Amniotic stem cell (primary cell): Measurements from ENCODE around the gene FILIP1L.

Source experiments
- DNase-seq: peaks from one replicate; lab custom pipeline; 2025; lab: John Stamatoyannopoulos, UW

FILIP1L gene

DNA sequence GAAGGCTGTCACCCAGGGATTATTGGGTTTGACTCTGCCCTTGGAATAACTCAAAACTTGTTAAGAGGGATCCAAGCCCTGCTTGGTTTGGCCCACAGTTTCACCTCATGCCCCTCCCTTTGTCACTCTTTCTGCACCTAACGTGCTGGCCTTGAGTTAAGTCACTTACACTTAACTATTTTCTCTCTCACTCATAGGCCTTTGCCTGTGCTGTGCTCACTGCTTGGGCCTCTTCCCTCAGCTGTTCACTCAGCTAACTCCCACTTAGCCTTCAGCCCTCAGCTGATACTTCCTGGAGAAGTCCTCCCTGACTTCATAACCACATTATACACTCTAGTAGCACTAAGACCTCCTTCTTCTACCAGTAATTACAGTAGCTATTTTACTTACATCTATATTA lies 163.4 kb downstream of the FILIP1L start:
- DNase-seq = no peak

DNA sequence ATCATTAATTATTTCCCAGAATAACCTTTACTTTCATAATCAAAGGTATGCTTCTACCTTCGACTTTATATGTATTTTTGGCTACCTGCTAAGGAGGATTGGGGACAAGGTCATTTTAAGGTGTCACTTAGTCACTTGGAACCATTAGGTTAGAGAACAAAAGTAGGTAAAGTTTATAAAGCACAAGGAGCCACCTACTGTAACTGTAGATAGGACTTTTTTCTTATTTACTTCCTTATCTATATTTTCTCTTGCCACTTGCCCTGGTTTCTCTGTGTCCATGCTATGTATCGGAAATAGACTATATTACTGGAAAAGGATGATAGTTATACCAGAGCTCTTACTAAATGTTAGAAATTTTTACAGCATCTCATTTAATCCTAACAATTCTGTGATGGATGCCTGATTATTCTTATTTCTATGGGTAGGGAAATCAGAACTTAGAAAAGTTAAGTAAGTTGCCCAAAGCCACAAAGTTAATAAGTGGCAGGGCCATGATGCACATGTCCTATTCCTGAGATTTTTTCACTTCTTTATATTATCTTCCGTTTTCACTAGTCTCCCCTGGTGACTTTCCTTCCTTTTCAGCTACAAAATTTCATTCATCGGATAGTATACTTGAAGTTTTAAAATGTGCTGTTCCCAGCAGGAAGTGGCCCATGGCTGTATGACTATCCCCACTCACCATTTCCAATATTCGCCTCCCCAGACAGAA lies 164.2 kb downstream of the FILIP1L start:
- no peak for DNase-seq

DNA sequence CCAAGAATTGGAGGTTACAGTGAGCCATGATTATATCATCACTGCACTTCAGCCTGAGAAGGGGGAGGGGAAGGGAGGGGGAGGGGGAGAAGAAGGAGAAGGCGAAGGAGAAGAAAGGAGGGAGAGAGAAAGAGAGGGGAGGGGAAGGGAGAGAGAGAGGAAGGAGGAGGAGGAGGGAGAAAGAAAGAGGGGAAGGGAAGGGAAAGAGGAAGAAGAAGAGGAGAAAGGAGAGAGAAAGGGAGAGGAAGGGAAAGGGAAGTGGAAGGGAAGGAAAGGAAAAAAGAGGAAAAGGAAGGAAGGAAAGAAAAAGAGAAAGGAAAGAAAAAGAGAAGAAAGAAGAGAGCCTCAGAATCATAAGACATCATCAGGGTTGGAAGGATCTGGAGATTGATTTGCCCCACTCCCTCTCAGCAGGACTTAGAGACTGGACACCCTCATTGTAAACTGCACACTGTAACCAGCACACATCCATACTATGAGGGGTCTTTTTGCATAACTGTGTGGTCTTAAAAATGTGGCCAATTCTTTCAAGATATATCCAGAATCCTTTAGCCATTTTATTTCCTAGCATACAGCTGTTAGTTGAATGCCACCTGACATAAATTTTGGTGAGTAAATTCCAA lies 165.7 kb downstream of the FILIP1L start:
- DNase-seq = no peak

DNA sequence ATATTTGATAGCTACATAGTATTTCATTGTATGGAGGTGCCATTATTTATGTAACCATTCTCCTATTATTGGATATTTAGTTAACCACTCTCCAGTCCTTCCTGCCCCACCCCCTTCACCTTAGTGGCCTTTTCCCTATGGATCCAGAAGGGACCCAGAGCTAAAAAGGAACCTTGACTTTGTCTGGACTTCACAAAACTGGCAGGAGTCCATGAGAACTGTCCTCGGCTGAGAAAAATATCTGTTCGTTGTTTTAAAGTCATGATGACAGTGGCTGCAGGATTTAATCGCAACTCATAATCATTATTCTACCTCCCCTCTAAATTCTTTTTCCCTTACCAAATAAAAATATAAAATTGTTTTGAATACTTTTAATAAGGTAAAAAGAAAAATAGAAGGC lies 166.9 kb downstream of the FILIP1L start:
- no peak for DNase-seq

DNA sequence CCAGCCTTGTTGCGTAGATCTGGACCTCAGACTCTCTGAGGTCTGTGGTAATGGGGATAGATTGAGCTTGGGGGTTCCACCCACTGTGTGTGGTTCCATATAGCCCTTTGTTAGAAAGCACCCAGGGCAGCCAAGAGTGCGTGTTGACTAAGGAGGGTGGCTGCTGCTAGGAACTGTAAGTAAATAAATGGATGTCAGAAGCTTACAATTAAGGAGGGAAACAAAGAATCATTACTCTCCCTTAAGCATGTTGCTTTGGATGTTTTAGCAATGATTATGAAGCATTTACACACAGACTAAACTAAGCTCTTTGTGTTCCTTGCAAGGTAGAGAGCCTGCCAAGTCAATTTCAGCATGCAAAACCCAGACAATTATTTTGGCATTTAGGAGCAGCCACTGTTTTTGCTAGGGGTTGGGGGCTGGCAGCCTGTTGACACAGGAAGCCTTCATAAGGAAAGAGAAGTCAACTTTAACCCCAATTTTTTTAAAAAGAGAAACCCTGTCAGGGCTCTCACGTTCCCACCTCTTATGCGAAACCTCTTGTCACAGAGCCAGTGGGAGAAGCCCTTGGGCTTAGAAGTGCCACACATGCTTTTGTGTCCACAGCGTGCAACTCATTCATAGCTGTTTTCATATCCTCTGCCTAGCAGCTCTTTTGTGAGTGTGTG lies 168.8 kb downstream of the FILIP1L start:
- DNase-seq = no peak

DNA sequence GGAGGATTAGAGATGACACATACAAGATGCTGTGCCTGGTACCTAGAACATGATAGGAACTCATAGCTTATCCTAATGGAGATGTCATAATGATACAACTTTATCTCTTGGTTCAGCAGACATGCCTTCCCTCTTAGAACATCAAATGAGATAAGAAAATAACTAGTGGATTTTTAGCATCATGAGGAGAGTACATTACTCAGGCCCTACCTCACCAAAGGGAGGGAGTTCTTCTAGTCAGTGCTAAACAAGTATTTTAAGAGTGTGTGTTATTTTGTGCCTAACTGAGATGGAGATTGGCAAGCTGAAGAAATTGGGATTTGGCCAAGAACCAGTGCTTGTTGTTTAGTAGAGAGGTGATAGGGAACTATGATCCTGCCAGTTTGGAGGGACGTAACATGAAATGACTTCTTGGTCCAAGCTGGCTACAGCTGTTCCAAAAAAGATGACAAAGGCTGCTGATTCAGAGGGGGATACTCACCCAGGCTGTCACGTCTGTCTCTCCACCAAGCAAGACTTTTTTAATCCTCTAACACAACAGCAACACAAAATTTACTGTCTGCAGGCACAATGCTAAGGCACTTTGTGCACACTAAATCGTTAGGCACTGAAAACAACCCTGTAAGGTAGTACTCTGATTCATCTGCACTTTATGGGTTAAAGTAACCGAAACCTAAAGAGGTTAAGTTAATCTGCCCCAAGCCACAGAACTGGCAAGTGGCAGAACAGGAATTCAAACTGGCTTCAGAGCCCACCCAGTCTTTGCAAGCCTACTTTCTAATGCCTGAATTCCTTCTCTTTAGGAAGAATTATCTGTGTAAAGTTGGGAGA lies 170.2 kb downstream of the FILIP1L start:
- no peak for DNase-seq

DNA sequence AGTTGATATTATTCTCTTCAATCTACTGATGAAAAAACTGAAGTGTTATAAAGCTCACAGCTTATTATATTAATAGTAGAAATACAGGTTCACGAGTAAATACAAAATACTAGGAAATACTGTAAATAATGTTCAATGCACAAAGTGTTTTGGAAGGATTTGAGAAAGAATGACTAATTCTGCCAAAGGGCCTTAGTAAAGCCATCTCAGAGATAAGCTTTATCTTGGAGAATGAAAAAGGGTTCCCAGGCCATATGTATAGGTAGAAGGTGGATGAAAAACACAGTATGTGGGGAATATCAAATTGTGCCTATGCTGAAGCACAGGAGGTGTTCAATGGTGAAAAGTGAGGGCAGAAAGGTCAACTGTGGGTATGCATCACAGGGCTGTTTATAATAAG lies 173.1 kb downstream of the FILIP1L start:
- no peak for DNase-seq

DNA sequence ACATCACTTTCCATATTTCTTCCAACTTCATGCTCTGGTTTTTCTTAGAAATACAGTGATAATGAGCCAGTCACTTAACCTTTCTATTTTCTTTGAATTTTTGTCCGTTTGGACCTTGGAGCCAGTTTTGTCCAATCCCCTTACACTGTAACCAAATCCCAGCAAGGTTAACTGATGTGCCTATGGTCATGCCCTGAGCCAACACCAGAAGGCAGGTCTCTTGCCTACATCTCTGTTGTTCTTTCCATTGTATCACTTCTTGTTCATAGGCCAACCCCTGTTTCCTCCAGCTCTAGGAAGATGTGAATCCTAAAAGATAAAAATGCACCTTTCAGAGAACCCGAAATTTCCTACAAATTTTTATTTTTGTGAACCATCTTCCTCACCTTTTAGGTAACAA lies 174.0 kb downstream of the FILIP1L start:
- DNase-seq = no peak

DNA sequence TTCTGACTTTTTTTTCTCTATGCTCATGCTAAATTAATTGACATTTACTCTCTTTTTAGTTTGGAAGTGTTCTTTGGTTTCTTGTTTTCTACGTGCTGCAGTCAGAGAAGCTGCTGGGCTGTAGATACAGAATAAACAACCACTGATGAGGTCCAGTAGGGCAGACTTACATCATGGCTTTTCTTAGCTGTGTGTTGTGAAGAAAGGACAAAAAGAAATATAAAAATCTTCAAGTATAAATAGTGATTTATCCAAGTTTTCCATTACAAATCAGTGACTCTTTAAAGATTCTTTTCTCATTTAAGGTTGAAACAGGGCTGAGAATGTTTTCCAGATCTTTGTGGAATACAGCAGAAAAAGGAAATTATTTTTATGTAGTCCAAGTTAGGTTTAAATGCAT lies 174.4 kb downstream of the FILIP1L start:
- no peak for DNase-seq

DNA sequence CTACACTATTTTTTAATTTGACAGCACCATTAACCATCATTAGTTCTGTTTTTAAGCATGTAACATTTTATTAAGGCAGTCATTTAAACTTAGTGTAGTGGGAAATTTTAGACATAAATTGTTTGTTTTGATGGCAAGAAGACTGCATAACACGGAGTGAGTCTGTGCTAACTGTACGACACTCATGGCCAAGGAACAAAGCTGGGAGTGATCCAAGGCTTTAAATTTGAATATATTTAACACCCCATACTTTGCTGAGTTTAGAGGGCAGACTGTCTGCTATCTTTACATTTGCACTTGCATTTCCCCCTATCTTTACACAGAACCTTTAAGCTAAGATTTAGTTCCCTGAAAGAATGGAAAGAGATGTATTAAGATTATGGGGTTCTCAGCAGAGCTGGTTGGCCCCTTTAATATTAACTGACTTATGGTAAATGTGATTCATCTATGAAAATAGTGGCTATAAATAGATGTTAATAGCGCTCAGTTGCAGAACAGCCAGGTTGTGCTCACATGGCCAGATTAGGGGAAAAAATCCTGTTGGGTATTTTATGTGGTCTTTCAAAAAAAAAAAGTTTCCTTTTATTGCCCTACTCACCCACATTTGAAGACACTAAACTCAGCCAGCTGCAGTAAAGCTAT lies 175.9 kb downstream of the FILIP1L start:
- no peak for DNase-seq

DNA sequence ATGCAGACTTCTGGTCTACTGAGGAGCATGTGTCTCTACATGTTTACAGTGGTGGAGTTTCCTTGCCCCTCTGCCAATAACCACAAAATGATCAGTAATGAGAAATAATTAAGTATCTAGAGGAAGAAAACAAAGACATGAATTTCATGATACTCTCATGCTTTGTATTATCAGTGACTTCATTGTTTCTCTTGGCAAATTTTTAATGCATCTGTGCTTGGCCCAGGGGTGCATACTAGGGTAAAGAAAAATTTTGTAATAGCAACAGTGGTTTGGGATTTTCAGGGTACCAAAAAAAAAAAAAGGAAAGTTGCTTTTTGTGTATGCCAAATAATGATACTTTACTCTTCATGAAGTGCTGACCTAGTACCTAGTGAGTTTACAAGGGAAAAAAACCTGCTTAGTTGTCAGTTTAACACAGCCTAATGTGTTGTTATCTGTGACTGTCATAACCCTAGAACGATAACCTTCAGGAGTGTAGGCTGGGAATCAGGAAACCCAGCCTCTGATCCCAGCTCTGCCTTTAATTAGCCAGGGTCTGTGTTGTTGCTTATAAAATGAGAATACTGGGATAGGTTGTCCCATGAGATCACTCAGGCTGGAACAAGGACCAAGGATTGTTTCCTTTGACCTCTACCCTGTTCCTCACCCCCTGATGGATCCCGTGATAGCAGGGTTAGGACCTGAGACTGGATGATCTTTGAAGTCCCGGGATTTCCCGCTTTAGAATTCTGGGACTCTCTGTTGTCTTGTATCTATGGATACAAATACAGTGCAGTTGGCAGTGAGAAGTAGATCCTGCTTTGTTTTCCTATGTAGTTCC lies 179.1 kb downstream of the FILIP1L start:
- DNase-seq = no peak

DNA sequence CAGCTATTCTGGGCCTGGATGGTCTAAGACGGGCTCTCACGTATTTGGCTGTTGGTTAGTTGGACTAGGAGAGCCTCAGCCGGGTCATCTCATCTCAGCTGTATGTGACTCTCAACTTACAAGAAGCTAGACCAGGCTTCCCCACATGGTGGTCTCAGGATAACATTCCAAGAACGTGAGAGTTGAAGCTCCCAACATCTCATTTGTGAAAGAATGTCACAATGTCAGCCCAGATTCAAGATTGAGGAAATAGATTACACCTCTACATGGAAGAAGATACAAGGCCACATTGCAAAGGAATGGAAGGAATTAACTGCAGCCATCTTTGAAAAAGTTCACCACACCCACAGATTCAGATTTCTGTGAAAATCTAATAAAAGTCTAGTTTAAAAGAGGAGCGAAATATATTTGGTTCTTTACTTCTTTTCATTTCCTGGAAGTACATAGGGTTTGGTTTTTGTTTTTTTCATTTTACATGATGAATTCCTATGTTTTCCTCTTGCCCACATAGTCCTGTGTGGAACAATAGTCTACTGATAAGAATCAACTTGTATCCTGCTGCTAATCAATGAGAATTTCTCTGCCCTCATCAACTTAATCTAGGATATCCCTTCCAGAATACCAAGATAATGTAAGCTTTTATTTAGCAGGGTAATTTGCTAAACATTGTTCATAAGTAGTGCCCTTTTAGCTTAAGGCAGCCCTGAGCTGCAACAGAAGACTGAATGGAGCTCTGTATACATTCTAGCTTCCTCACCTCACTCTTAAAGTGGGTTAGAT lies 180.1 kb downstream of the FILIP1L start:
- no peak for DNase-seq

DNA sequence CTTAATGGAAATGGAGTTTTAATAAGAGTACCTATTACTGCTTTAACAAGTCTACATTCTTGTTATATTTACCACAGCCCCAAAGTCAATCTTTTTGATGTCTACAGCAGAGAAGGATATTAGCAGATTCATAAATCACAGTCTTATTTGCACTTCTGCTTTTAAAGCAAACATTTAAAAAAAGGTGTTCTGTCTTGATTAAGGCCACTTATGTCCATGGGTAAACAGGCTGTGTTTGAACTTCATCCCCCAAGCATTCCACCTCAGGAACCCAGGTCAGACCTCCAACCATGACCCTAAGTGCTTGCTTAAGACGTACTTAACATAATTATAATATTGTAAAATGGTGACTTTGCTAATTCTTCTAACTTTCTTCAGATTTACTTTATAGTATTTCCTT lies 183.2 kb downstream of the FILIP1L start:
- DNase-seq = no peak

DNA sequence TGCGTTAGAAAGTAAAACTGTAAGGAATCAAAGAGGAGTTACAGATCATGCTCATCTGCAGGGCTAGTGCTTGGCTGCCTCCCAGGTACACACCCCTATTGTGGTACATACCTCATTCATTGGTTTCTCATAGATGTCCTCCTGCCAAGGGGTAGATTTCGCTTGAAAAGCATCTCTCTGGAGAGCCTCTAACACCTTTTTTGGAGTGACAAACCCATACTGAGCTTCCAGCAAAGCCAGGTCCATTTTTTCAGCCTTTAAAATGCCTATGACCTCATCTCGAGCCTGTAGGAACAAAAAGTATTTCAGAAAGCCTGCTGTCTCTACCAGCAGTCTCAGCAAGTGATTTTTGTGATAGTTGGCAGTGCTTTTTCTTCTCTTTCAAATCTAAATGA lies 184.6 kb downstream of the FILIP1L start:
- DNase-seq = no peak

DNA sequence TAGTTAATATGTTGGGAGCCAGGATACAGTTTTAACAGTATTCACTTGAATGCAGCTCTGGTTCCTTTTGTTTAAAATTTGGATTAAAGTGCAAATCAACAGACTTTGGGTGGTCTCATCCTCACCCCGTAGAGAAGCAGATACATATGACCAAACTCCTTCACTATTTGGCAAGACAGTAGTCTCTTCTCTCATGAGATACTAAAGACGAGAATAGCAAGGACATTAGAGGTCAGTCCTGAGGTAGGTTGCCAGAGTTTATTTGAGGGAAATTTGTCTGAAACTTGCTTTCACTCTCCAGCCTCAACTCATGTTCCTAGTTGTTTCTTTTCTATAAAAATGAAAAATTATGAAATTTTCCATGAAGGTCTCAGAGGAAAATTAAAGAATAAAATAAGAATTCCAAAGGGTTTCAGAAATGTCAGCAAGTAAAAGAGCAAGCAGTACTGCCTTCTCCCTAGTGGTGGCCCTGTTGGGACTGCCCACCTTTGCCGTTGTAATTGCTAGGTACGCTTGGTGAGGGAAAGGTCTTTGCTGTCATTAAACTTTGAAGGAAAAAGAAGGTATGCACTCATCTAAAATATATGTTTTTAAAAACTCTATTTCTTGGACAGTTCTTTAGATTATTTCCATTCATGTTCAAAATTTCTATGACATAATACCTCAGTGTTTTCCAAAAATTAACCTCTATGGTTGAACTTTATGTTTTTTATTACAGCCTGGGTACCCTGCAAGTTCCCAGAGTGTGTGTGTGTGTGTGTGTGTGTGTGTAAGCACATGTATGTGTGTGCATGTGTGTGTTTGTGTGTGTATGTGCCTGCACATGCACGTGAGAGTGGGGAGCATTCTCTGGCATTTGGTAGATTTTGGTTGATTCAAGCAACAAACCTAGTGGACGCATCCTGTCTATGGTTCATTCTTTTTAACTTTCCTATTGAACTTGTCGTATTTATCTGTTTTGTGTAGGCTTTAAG lies 185.2 kb downstream of the FILIP1L start:
- DNase-seq = no peak

DNA sequence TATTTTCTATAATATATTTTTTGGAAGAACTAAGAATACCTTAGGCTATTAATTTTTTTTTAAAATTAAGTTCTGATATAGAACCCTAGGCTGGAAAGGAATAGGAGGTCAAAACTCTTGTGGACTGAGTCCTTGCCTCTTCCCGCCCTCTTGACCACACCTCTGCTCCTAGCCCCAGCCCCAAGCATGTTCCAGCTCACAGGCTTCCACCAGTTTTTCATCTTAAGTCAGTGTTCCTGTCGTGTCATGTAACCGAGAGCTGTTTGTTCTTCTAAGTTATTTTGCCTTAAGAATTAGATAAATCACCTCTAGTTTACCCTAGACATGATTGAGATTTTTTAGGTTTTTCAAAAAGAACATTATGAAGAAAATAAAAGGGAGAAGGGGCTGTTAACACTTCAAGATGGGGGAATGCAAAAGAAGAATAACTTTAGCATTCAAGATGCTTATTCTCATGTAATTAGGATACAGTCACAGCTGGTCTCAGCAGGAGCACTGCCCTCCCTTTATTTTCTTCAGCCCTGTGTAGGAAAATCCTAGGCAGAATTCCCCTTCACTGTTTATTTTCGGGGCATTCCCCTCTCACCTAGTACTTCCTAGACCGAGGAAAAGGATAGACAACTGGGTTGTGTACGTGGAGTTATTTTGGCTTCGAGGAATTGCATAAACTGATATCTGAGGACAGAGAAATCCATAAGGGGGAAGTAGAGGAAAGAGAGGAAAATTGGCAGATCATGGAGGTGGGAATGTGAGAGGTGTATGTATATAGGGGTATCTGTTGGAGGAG lies 186.4 kb downstream of the FILIP1L start:
- no peak for DNase-seq

DNA sequence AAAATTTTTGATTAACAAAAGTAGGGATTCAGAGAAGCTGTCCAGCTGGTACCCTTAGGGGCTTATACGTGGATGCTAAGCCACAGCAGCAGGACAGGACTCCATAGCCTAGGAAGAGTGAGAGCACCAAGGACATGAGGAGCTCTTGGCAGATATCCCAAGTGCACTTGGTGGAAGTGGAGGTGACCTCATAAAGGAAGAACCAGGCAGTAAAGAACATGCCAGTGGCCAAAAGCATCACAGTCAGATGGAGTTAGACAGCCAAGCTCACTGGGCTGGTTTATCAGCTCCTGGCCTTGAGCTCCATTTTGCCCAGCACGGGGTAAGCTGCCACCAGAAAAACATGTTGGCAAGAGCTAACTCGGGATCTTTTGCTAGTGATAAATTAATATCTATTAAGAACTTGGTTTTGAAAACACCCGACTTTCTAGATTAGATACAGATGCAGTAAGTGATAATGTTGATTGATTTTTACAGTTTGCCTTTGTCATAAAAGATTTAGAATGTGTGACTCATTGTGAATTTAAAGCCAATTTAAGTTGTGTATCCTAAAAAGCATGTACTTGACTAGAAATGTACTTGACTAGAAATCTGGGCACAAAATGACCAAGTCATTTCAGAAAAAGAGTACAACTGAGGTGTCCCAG lies 188.6 kb downstream of the FILIP1L start:
- no peak for DNase-seq

DNA sequence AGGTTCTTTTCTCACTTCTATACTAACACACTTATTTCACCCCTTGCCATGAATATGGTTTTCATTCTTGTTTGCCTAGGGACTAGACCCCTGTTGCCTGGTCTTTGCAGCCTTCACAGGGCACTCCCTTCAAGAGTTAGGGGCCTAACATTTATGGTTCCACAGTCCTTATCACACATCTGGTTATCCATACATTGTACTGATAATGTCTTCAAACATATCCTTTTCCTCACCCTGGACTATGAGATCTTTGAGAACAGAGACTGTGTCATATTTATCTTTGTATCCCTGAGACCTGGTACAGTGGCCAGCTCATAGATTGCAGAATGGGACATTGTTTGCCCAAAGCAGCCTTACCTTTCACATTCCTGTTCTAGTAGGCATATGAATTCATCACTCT lies 190.4 kb downstream of the FILIP1L start:
- no peak for DNase-seq
